Measurements from ENCODE around the gene ZNF366. TPM values are rescaled to one million over a fixed set of nuclear protein-coding genes. Genes with fewer than 3 reads are reported as not detected.

Gene ZNF366
- total RNA-seq, 2 donors from 2014 or later = 2.2 to 3.1 TPM

GRCh38 chr5:72479921-72480320 is 27.3 kb downstream of the ZNF366 start:
- Histone ChIP-seq H3K4me1 (ENCODE audit: control insufficient read depth in 1 of 2, low read depth in 2 of 2) (peaks cover 11 to 20% of the 10 kb centered on the region in 2 donors), H3K9me3 (no peaks in the 10 kb centered on the region), H3K36me3 (no peaks in the 10 kb centered on the region), H3K4me3 (no peak overlapping the region), H3K27ac (no peak overlapping the region), H3K27me3 (replicated peaks; ENCODE audit: insufficient read depth) (no peaks in the 10 kb centered on the region)
- TF ChIP-seq, protein P1, sequence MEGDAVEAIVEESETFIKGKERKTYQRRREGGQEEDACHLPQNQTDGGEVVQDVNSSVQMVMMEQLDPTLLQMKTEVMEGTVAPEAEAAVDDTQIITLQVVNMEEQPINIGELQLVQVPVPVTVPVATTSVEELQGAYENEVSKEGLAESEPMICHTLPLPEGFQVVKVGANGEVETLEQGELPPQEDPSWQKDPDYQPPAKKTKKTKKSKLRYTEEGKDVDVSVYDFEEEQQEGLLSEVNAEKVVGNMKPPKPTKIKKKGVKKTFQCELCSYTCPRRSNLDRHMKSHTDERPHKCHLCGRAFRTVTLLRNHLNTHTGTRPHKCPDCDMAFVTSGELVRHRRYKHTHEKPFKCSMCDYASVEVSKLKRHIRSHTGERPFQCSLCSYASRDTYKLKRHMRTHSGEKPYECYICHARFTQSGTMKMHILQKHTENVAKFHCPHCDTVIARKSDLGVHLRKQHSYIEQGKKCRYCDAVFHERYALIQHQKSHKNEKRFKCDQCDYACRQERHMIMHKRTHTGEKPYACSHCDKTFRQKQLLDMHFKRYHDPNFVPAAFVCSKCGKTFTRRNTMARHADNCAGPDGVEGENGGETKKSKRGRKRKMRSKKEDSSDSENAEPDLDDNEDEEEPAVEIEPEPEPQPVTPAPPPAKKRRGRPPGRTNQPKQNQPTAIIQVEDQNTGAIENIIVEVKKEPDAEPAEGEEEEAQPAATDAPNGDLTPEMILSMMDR (IDR thresholded peaks at IDR 0.05) = no peak
- no peak for DNase-seq (ENCODE audit: low spot score)
- ATAC-seq (ENCODE audit: insufficient number of reproducible peaks, low FRiP score, low read depth) = no peak

GRCh38 chr5:72478684-72479083 is 28.5 kb downstream of the ZNF366 start:
- TF ChIP-seq, protein P1 (IDR thresholded peaks at IDR 0.05) = no peak
- no peaks in the 10 kb centered on the region for H3K27me3 ChIP-seq (replicated peaks; ENCODE audit: insufficient read depth)
- no peaks in the 10 kb centered on the region for H3K9me3 ChIP-seq
- H3K27ac ChIP-seq = peak overlapping the region; percentile 59 to 79
- peaks cover 11 to 20% of the 10 kb centered on the region in 2 donors for H3K4me1 ChIP-seq (ENCODE audit: control insufficient read depth in 1 of 2, low read depth in 2 of 2)
- no peaks in the 10 kb centered on the region for H3K36me3 ChIP-seq
- DNase-seq (ENCODE audit: low spot score) (no peak), ATAC-seq (ENCODE audit: insufficient number of reproducible peaks, low FRiP score, low read depth) (peak; percentile 69)
- no peak overlapping the region for H3K4me3 ChIP-seq

DNA sequence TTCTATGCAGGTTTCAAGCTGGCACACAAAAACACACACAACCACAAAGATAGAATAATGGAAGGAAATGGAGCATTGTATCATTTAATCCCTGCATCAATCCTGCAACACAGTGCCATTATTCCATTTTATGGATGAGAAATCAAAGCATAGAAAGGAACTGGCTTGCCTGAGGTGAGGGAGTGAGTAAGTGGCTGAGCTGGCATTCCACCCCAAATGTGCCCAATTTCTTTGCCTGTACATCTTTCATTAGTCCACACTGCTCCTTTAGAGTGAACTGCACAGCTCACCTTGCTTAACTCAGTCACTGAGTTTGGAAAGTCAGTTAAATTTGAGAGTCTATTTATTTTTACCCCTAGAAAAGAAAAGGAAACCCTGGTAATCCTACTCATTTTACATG is 28.9 kb downstream of the ZNF366 start:
- H3K9me3 ChIP-seq = no peaks in the 10 kb centered on the region
- no peaks in the 10 kb centered on the region for H3K36me3 ChIP-seq
- H3K27ac ChIP-seq = peak overlapping the region; percentile 56 to 79
- ATAC-seq (ENCODE audit: insufficient number of reproducible peaks, low FRiP score, low read depth) (no peak), DNase-seq (ENCODE audit: low spot score) (no peak)
- TF ChIP-seq, protein P1 (IDR thresholded peaks at IDR 0.05) = no peak
- H3K4me1 ChIP-seq (ENCODE audit: control insufficient read depth in 1 of 2, low read depth in 2 of 2) = peaks cover 11 to 20% of the 10 kb centered on the region in 2 donors
- no peak overlapping the region for H3K4me3 ChIP-seq
- H3K27me3 ChIP-seq (replicated peaks; ENCODE audit: insufficient read depth) = no peaks in the 10 kb centered on the region

- Histone ChIP-seq H3K4me3 (no peak overlapping the region), H3K4me1 (ENCODE audit: control insufficient read depth in 1 of 2, low read depth in 2 of 2) (peaks cover 14 to 20% of the 10 kb centered on the region in 2 donors), H3K27ac (peak overlapping the region in 1 of 2 donors; percentile 79), H3K36me3 (no peaks in the 10 kb centered on the region), H3K27me3 (replicated peaks; ENCODE audit: insufficient read depth) (no peaks in the 10 kb centered on the region), H3K9me3 (no peaks in the 10 kb centered on the region)
- TF ChIP-seq, protein P1 (IDR thresholded peaks at IDR 0.05) = no peak
- no peak for ATAC-seq (ENCODE audit: insufficient number of reproducible peaks, low FRiP score, low read depth)
- DNase-seq (ENCODE audit: low spot score) = no peak
Measured at GRCh38 chr5:72477644-72478043, 29.6 kb downstream of the ZNF366 start.

- no peak for ATAC-seq (ENCODE audit: insufficient number of reproducible peaks, low FRiP score, low read depth)
- Histone ChIP-seq H3K27me3 (replicated peaks; ENCODE audit: insufficient read depth) (no peaks in the 10 kb centered on the region), H3K27ac (no peak overlapping the region), H3K36me3 (no peaks in the 10 kb centered on the region), H3K9me3 (no peaks in the 10 kb centered on the region), H3K4me3 (no peak overlapping the region), H3K4me1 (ENCODE audit: control insufficient read depth in 1 of 2, low read depth in 2 of 2) (peaks cover 19 to 25% of the 10 kb centered on the region in 2 donors)
- TF ChIP-seq, protein P1 (IDR thresholded peaks at IDR 0.05) = no peak
- no peak for DNase-seq (ENCODE audit: low spot score)
Measured at GRCh38 chr5:72477176-72477575, 30.0 kb downstream of the ZNF366 start.

Data from thoracic aorta (tissue), 2 donors.